Esophagus squamous epithelium (tissue), 5 donors: Measurements from ENCODE around the gene KIAA0319L. TPM values are rescaled to one million over a fixed set of nuclear protein-coding genes. Genes with fewer than 3 reads are reported as not detected.

Source experiments
- DNase-seq: peaks from one replicate; lab custom pipeline; 2025; lab: John Stamatoyannopoulos, UW
- H3K27ac ChIP-seq, 4 donors: fragments of 200-600 bp; sonication (generic); one replicate each; pipeline ENCODE4 v1.5.1; 2016 to 2019; ENCODE audit warnings: mild to moderate bottlenecking in 1 of 4
- H3K27me3 ChIP-seq, 4 donors: fragments of 200-600 bp; sonication (generic); 1 replicate in 3 of 4; 2 replicates in 1 of 4; pipeline versions ENCODE4 v1.5.1 to v1.6.0; 2017 to 2021; ENCODE audit warnings: antibody characterized with exemption in 1 of 4
- H3K36me3 ChIP-seq, 3 donors: fragments of 200-600 bp; sonication (generic); one replicate each; pipeline ENCODE4 v1.5.1; 2016 to 2019
- H3K4me1 ChIP-seq, 3 donors: fragments of 200-600 bp; sonication (generic); one replicate each; pipeline ENCODE4 v1.5.1; 2017 to 2019
- H3K4me3 ChIP-seq, 4 donors: fragments of 200-600 bp; sonication (generic); 1 replicate in 3 of 4; 2 replicates in 1 of 4; pipeline ENCODE4 v1.5.1; 2016 to 2019; ENCODE audit warnings: mild to moderate bottlenecking in 2 of 4, moderate library complexity in 1 of 4
- H3K9me3 ChIP-seq, 3 donors: fragments of 200-600 bp; sonication (generic); one replicate each; pipeline ENCODE4 v1.5.1; 2016 to 2019
- CTCF ChIP-seq, 6 experiments: fragments of 450-650 bp in 4 of 6; fragments of 200-600 bp in 2 of 6; sonication (generic) in 2 of 6; IDR thresholded peaks; one replicate each; pipeline ENCODE4 v1.5.1; 2016 to 2019; ENCODE audit warnings: antibody characterized with exemption in 6 of 6, mild to moderate bottlenecking in 4 of 6, moderate library complexity in 4 of 6
- POLR2A ChIP-seq, 4 donors: fragments of 450-650 bp; IDR thresholded peaks; one replicate each; pipeline ENCODE4 v1.6.1; 2017; ENCODE audit warnings: antibody characterized with exemption in 4 of 4, mild to moderate bottlenecking in 4 of 4, moderate library complexity in 3 of 4
- WGBS, 2 donors: methylation state at CpG; one replicate each; pipeline ENCODE4 v1.1.5; 2018; 5-methylcytosine and 5-hydroxymethylcytosine counted together
- intact Hi-C: fragments of 100-400 bp; cut with DNase I; formaldehyde crosslinking; loops from one replicate; pipeline ENCODE4 v1.15.0; 2022
- total RNA-seq, 4 donors: library from RNA; depleted of rRNA; stranded (reverse); fragments of >200 nt; gene quantifications; one replicate each; pipeline ENCODE4 v1.1.0, GENCODE V29; 2016
- donor health status: DM: yes; HTN: yes; CAD: no.

Gene KIAA0319L
- total RNA-seq, 4 donors from 2014 or later = 24.8 to 53.4 (median 28.4) TPM

DNA sequence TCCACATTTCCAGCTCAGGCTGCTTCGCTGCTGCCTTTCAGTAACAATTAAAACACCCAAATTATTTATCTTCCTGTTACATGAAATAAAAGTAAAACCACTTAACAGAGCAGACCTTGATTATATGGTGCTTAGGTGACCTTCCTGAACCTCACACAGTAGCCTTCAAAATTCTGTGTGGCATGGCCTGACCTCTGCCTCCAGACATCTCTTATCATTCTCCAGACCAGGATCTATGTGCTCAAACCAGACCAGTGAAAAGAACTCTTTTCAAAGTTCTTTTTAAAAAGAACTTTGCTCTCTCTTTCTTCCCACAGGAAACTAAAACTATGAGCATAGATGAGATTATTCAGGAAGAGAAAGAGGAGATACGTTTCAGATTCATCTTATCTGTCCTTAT is 37.8 kb downstream of the KIAA0319L start:
- WGBS, 2 donors = 81 to 88% methylated on average over 2 of the region's 2 CpGs
- H3K27me3 ChIP-seq = no peaks in the 10 kb centered on the region
- H3K9me3 ChIP-seq = peaks cover 0 to 11% (median 6%) of the 10 kb centered on the region in 3 donors
- H3K36me3 ChIP-seq = no peaks in the 10 kb centered on the region
- no peak for DNase-seq
- intact Hi-C loops = no loop called here
- peaks cover 0 to 19% (median 0%) of the 10 kb centered on the region in 3 donors for H3K4me1 ChIP-seq
- no peak overlapping the region for H3K4me3 ChIP-seq
- no peak overlapping the region for H3K27ac ChIP-seq
- TF ChIP-seq POLR2A (IDR thresholded peaks at IDR 0.05) (no peak), CTCF (IDR thresholded peaks at IDR 0.05) (no peak)

GRCh38 chr1:35518183-35518582 is 39.0 kb downstream of the KIAA0319L start:
- intact Hi-C loops = no loop called here
- Histone ChIP-seq H3K27ac (no peak overlapping the region), H3K9me3 (peaks cover 0 to 11% (median 6%) of the 10 kb centered on the region in 3 donors), H3K4me1 (peaks cover 0 to 7% (median 0%) of the 10 kb centered on the region in 3 donors), H3K27me3 (no peaks in the 10 kb centered on the region), H3K36me3 (no peaks in the 10 kb centered on the region), H3K4me3 (no peak overlapping the region)
- 96 to 98% methylated on average over 3 of the region's 3 CpGs for WGBS, 2 donors
- TF ChIP-seq POLR2A (IDR thresholded peaks at IDR 0.05) (no peak), CTCF (IDR thresholded peaks at IDR 0.05) (no peak)
- no peak for DNase-seq

DNA sequence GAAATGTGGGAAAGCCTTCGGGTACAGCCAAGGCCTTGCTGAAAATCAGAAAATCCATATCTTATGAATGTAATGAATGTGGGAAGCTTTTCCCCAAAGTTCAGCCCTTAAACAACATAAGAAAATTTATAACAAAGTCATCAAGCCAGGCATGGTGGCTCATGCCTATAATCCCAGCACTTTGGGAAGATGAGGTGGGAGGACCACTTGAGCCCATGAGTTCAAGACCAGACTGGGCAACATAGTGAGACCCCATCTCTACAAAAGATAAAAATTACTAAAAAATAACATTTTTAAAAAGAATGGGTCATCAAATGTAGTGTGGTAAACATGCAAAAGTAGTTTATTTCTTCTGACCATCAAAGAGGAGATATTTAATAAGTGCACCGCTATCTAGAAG is 45.9 kb downstream of the KIAA0319L start:
- Histone ChIP-seq H3K27me3 (no peaks in the 10 kb centered on the region), H3K4me1 (peaks cover 4 to 34% (median 20%) of the 10 kb centered on the region in 3 donors), H3K4me3 (no peak overlapping the region), H3K36me3 (peaks cover 0 to 8% (median 0%) of the 10 kb centered on the region in 3 donors), H3K27ac (no peak overlapping the region), H3K9me3 (no peaks in the 10 kb centered on the region)
- WGBS, 2 donors = 93 to 96% methylated on average over 2 of the region's 2 CpGs
- no peak for DNase-seq
- intact Hi-C loops = no loop called here
- TF ChIP-seq POLR2A (IDR thresholded peaks at IDR 0.05) (no peak), CTCF (IDR thresholded peaks at IDR 0.05) (no peak)

- H3K36me3 ChIP-seq = peaks cover 0 to 10% (median 0%) of the 10 kb centered on the region in 3 donors
- DNase-seq = no peak
- H3K27ac ChIP-seq = no peak overlapping the region
- intact Hi-C loops = no loop called here
- TF ChIP-seq POLR2A (IDR thresholded peaks at IDR 0.05) = no peak
- no peaks in the 10 kb centered on the region for H3K9me3 ChIP-seq
- peaks cover 6 to 43% (median 22%) of the 10 kb centered on the region in 3 donors for H3K4me1 ChIP-seq
- WGBS, 2 donors = 90% methylated on average over 3 of the region's 3 CpGs
- H3K27me3 ChIP-seq = no peaks in the 10 kb centered on the region
- H3K4me3 ChIP-seq = no peak overlapping the region
These were observed 47.6 kb downstream of the KIAA0319L start for GRCh38 chr1:35509558-35509957.

GRCh38 chr1:35507947-35508346 is 49.3 kb downstream of the KIAA0319L start:
- Histone ChIP-seq H3K9me3 (no peaks in the 10 kb centered on the region), H3K4me3 (no peak overlapping the region), H3K27ac (peak overlapping the region in 1 of 4 donors; percentile 45), H3K36me3 (peaks cover 0 to 10% (median 0%) of the 10 kb centered on the region in 3 donors), H3K4me1 (peaks cover 6 to 43% (median 22%) of the 10 kb centered on the region in 3 donors), H3K27me3 (no peaks in the 10 kb centered on the region)
- TF ChIP-seq POLR2A (IDR thresholded peaks at IDR 0.05) (no peak), CTCF (IDR thresholded peaks at IDR 0.05) (no peak)
- intact Hi-C loops = no loop called here
- DNase-seq = no peak
